C4-2B (cell line): ENCODE measurements around the gene EPHB2.

Experiments used
- ZFX ChIP-seq: fragments of 450-650 bp; IDR thresholded peaks from 2 replicates; pipeline ENCODE4 v1.6.1; 2017
- TF ChIP-seq, protein P1 (sequence below): fragments of 450-650 bp; conservative IDR thresholded peaks from 2 replicates; pipeline ENCODE4 v1.5.1; 2017; ENCODE audit warnings: mild to moderate bottlenecking

DNA sequence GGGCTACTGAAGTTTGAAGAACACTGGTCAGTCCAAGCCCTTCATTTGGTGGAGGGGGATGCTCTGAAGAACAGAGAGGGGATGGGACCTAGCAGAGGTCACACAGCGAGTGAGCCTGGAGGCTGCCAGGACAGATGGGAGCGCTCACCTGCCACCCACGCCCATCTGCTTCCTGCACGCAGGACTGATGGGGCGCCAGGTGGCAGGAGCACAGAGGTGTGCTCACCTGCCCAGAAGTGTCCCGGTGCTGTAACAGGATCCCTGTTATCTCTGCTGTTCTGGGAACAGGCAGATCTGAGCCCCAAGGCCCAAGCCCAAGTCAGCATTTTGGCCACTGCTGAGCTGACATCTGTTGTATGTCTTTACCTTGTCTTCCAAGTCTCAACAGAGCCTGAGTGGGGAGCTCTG is 40.5 kb downstream of the EPHB2 start:
- TF ChIP-seq, protein P1, sequence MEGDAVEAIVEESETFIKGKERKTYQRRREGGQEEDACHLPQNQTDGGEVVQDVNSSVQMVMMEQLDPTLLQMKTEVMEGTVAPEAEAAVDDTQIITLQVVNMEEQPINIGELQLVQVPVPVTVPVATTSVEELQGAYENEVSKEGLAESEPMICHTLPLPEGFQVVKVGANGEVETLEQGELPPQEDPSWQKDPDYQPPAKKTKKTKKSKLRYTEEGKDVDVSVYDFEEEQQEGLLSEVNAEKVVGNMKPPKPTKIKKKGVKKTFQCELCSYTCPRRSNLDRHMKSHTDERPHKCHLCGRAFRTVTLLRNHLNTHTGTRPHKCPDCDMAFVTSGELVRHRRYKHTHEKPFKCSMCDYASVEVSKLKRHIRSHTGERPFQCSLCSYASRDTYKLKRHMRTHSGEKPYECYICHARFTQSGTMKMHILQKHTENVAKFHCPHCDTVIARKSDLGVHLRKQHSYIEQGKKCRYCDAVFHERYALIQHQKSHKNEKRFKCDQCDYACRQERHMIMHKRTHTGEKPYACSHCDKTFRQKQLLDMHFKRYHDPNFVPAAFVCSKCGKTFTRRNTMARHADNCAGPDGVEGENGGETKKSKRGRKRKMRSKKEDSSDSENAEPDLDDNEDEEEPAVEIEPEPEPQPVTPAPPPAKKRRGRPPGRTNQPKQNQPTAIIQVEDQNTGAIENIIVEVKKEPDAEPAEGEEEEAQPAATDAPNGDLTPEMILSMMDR: peak; percentile 13; the same call in 1 of the 2 replicates
- TF ChIP-seq ZFX: no peak
